Stimulated activated CD8-positive, alpha-beta memory T cell treated with anti-CD3 and anti-CD28 coated beads, Interleukin-7, amount 100 ng/mL, for 4 hours (primary cell): Measurements from ENCODE around the gene PTPRN2.

Source experiments
- DNase-seq, 2 donors: peaks; one replicate each; pipeline ENCODE4 v3.0.0-alpha.2; 2020; ENCODE audit warnings: low read depth in 2 of 2

PTPRN2 gene

GRCh38 chr7:157622408-157623205, 965.0 kb downstream of the PTPRN2 start:
- DNase-seq: no peak

GRCh38 chr7:157622000-157622399, 965.6 kb downstream of the PTPRN2 start:
- DNase-seq: no peak

- no peak for DNase-seq
Measured at GRCh38 chr7:157621131-157621681, 966.4 kb downstream of the PTPRN2 start.

GRCh38 chr7:157620616-157621015, 967.0 kb downstream of the PTPRN2 start:
- no peak for DNase-seq

- no peak for DNase-seq
Measured at GRCh38 chr7:157619753-157620525, 967.7 kb downstream of the PTPRN2 start.

GRCh38 chr7:157618823-157619606, 968.6 kb downstream of the PTPRN2 start:
- no peak for DNase-seq

GRCh38 chr7:157618091-157618726, 969.4 kb downstream of the PTPRN2 start:
- no peak for DNase-seq

- DNase-seq: no peak
Measured at GRCh38 chr7:157617401-157617800, 970.2 kb downstream of the PTPRN2 start.

- DNase-seq: no peak
Measured at GRCh38 chr7:157616931-157617330, 970.7 kb downstream of the PTPRN2 start.

- DNase-seq: no peak
Measured at GRCh38 chr7:157616426-157616825, 971.2 kb downstream of the PTPRN2 start.

GRCh38 chr7:157615852-157616251, 971.8 kb downstream of the PTPRN2 start:
- DNase-seq: no peak

- no peak for DNase-seq
Measured at GRCh38 chr7:157615101-157615817, 972.4 kb downstream of the PTPRN2 start.

GRCh38 chr7:157614457-157615020, 973.1 kb downstream of the PTPRN2 start:
- no peak for DNase-seq

- DNase-seq: no peak
Measured at GRCh38 chr7:157613575-157614322, 973.9 kb downstream of the PTPRN2 start.

GRCh38 chr7:157612664-157613561, 974.7 kb downstream of the PTPRN2 start:
- peak; percentile 17 to 63 for DNase-seq

- DNase-seq: no peak
Measured at GRCh38 chr7:157612009-157612663, 975.5 kb downstream of the PTPRN2 start.

- DNase-seq: no peak
Measured at GRCh38 chr7:157611341-157611740, 976.3 kb downstream of the PTPRN2 start.

GRCh38 chr7:157610671-157611295, 976.8 kb downstream of the PTPRN2 start:
- DNase-seq: no peak
